ENCODE data around the gene DIPK1A.

DIPK1A gene

DNA sequence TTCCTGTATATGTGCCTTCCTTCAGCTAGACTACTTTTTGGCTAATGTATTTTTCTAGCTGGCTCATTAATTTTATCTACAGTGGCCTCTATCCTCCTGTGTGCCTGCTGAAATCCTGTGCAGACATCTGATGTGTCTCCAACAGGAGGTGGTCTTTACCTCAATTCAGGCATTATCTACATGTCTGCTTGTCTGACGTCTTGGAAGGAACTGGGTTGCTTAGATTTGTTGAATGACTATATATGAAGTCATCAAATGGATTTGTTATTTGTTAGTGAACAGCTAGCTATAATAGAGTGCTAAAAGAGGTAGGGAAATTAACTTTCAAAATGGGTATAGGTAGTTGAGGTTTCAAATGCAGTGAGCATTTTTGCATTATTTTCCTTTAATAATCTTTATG, 122.7 kb downstream of the DIPK1A start:
- TF ChIP-seq ZFX (IDR thresholded peaks at IDR 0.05; ENCODE audit: borderline replicate concordance), result no peak
- no peak overlapping the region for H3K27ac ChIP-seq

DNA sequence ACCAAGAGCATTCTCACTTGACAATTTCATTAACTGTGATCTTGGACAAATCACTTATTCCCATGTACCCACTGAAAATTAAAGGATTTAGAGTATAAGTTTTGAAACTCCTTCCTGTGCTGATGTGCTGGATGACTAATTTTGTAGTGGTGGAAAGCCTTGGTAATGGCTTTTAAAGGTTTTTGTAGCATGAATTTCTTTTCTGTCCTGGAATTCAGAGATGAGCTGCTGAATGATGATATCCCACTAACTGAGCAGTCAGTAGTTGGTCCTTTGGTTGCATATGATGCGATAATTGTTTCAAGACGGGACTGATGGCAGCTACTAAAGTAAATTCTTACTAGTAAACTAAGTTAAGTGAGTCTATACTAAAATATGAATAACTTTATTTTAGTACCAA, 124.2 kb downstream of the DIPK1A start:
- H3K27ac ChIP-seq, result no peak overlapping the region
- TF ChIP-seq, protein P1, sequence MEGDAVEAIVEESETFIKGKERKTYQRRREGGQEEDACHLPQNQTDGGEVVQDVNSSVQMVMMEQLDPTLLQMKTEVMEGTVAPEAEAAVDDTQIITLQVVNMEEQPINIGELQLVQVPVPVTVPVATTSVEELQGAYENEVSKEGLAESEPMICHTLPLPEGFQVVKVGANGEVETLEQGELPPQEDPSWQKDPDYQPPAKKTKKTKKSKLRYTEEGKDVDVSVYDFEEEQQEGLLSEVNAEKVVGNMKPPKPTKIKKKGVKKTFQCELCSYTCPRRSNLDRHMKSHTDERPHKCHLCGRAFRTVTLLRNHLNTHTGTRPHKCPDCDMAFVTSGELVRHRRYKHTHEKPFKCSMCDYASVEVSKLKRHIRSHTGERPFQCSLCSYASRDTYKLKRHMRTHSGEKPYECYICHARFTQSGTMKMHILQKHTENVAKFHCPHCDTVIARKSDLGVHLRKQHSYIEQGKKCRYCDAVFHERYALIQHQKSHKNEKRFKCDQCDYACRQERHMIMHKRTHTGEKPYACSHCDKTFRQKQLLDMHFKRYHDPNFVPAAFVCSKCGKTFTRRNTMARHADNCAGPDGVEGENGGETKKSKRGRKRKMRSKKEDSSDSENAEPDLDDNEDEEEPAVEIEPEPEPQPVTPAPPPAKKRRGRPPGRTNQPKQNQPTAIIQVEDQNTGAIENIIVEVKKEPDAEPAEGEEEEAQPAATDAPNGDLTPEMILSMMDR (IDR thresholded peaks at IDR 0.05), result no peak
- no peak for TF ChIP-seq ZFX (IDR thresholded peaks at IDR 0.05; ENCODE audit: borderline replicate concordance)

DNA sequence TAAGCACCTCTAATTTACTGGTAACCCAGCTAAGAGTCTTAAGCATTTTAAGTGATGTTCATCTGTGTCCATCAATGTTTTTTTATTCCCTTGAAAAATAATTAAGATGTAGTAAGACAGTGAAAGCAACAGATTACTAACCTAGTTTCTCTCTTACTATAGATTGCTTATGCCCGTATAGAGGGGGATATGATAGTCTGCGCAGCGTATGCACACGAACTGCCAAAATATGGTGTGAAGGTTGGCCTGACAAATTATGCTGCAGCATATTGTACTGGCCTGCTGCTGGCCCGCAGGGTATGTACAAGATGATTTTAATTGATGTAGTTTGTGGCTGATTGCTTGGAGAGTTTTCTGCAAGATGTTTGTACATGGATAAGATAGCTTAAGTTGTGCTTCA, 126.6 kb downstream of the DIPK1A start:
- no peak overlapping the region for H3K27ac ChIP-seq
- TF ChIP-seq, protein P1 (IDR thresholded peaks at IDR 0.05), result no peak
- TF ChIP-seq ZFX (IDR thresholded peaks at IDR 0.05; ENCODE audit: borderline replicate concordance), result no peak

DNA sequence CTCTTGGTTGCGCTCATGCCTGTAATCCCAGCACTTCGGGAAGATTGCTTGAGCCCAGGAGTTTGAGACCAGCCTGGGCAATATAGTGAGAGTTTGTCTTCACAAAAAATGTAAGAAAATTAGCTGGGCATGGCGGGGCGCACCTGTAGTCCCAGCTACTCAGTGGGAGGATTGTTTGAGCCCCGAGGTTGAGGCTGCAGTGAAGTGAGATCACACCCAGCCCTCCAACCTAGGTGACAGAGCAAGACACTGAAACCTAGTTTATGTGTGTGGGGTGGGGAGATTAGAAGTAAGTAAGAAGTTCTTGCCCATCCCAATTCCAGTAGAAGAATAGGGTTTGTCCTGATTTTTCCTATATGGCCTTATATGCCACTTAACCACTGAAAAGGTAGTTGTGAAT, 127.4 kb downstream of the DIPK1A start:
- TF ChIP-seq, protein P1 (IDR thresholded peaks at IDR 0.05), result no peak
- TF ChIP-seq ZFX (IDR thresholded peaks at IDR 0.05; ENCODE audit: borderline replicate concordance), result no peak

DNA sequence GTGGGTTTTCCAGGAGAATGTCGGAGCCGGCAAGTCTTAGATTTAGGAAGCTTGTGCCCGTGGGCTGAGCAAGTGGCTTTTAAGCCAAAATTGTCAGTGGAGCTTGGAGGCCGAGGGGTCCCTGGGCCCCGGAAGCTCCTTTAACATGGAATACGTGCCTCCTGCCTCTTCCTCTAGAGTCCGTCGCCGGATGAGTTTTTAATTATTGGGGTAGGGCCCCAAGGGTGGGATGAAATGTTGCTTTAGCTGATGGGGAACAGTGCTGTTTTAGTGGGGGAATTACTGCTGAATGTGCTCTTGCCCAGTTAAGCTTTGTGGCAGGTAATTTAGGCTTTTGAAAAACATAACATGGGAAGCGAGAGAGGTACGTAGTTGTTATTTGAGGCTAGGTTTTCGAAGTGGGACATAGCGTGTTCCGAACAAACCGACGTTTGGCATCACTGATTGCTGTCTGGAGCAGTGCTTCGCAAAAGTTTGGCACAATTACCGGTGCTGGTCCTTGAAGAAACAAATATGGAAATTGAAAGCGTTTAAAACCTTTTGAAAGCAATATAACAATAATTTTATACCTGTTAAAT, 128.6 kb downstream of the DIPK1A start:
- no peak for TF ChIP-seq ZFX (IDR thresholded peaks at IDR 0.05; ENCODE audit: borderline replicate concordance)
- TF ChIP-seq, protein P1 (IDR thresholded peaks at IDR 0.05), result no peak
- H3K27ac ChIP-seq, result peak overlapping the region; percentile 77

More for the DNA sequence above, 127.4 kb downstream of the DIPK1A start:
- H3K27ac ChIP-seq, result peak overlapping the region; percentile 77; the same call in 1 of the 2 replicates

DNA sequence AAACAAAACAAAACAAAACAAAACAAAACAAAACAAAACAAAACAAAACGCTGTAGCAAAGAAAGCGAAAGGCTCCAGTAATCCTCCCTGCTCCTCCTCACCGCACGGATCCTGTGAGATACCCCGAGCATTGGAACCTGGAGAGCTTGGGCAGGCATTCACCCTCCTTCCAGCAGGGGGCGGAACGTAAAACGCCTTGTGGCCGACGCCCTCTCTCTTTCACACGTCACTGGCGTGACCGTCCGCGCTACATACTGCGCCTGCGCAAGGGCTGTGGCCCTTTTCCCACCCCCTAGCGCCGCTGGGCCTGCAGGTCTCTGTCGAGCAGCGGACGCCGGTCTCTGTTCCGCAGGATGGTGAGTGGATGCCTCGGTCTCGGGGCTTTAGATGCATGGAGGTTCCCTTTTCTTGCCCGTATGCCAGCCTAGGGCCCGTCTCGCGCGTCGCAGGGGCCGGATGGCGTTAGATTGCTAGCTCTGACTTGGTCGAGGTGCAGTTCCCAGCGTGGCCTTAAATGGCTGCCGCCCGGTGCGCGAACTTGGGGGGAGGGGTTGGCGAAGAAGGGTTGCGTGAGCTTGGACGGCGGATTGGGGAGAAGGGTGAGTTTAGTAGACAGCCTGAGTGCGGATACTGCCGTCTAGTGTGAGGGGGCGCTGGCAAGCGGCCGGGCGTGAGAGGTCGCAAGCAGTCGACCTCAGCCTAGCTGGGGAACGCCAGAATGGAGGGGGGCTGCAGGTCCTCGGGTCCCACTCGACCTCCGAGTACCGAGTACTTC, 129.3 kb downstream of the DIPK1A start, which contains the start of gene RPL5:
TSS of gene RPL5 (plus strand) at position 279 of the 775 bp plus-strand sequence. CDS start at position 354, 75 bp downstream.
- no peak for TF ChIP-seq ZFX (IDR thresholded peaks at IDR 0.05; ENCODE audit: borderline replicate concordance)
- TF ChIP-seq, protein P1 (IDR thresholded peaks at IDR 0.05), result peak; percentile 95
- peak within 1 kb of the TSS; percentile 77 for H3K27ac ChIP-seq

DNA sequence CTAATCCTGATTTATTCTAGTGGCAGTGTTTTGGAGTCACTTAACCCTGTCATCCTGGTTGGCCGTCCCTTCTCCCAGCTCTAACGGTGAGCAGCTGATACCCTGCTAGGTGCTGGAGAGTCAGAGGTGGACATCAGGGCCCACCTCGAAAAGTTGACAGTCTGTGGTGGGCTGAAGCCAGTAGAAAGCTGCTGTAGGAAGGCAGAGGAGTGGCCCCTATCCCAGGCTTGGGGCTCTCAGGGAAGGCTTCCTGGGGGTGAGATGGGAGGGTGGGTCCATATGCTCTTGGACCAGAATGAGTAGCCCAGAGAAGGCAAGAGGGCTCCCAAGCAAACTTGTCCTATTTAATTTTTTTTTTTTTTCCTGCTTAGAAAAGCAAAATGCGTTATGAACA, 129.9 kb downstream of the DIPK1A start:
- no peak for TF ChIP-seq ZFX (IDR thresholded peaks at IDR 0.05; ENCODE audit: borderline replicate concordance)
- TF ChIP-seq, protein P1 (IDR thresholded peaks at IDR 0.05), result no peak
- peak overlapping the region; percentile 77; the same call in 1 of the 2 replicates for H3K27ac ChIP-seq
